CD4-positive, alpha-beta memory T cell (primary cell): ENCODE results near the gene C5orf15. TPM values are rescaled to one million over a fixed set of nuclear protein-coding genes. Genes with fewer than 3 reads are reported as not detected.

Experiments
- CTCF ChIA-PET: fragments of 350-600 bp; sonication (Branson Sonifier 250); formaldehyde crosslinking; loops from one replicate; lab custom pipeline; 2021; ENCODE audit warnings: inconsistent platforms; ENCODE audit not compliant: partially characterized antibody; lab: Charles Lee
- POLR2A ChIA-PET: fragments of 350-600 bp; sonication (Branson Sonifier 250); formaldehyde crosslinking; loops from one replicate; lab custom pipeline; 2021; ENCODE audit not compliant: partially characterized antibody; lab: Charles Lee
- DNase-seq, 5 donors: peaks; one replicate each; pipeline versions ENCODE4 v3.0.0 to v3.0.0-alpha.2; 2020 to 2022; ENCODE audit warnings: mixed read lengths in 1 of 5
- H3K27ac ChIP-seq: one replicate; pipeline ENCODE4 v1.7.0; 2013; ENCODE audit warnings: low read depth, low read length
- H3K27me3 ChIP-seq: 2 replicates; pipeline ENCODE4 v1.7.0; 2013; ENCODE audit warnings: mild to moderate bottlenecking, low read length, moderate library complexity; ENCODE audit not compliant: insufficient read depth
- H3K36me3 ChIP-seq: 2 replicates; pipeline ENCODE4 v1.7.0; 2013; ENCODE audit warnings: mild to moderate bottlenecking, low read length, moderate library complexity; ENCODE audit not compliant: insufficient read depth
- H3K4me1 ChIP-seq: 2 replicates; pipeline ENCODE4 v1.7.0; 2013; ENCODE audit warnings: mild to moderate bottlenecking, low read length, moderate library complexity; ENCODE audit not compliant: insufficient read depth
- H3K4me3 ChIP-seq, 2 donors: one replicate each; pipeline ENCODE4 v1.7.0; 2013; ENCODE audit warnings: low read length in 2 of 2, mild to moderate bottlenecking in 1 of 2
- H3K9me3 ChIP-seq, 2 donors: one replicate each; pipeline ENCODE4 v1.7.0; 2013; ENCODE audit warnings: low read length in 2 of 2, control low read depth in 1 of 2; ENCODE audit not compliant: control insufficient read depth in 1 of 2
- H3K27ac Mint-ChIP-seq, 7 donors: one replicate each; pipeline ENCODE4 v1.8.0; 2020 to 2021; ENCODE audit warnings: mixed read lengths in 7 of 7, mild to moderate bottlenecking in 6 of 7, inconsistent platforms in 3 of 7, moderate library complexity in 3 of 7
- H3K27me3 Mint-ChIP-seq, 2 donors: one replicate each; pipeline ENCODE4 v1.8.0; 2020 to 2021; ENCODE audit warnings: mixed read lengths in 2 of 2
- H3K36me3 Mint-ChIP-seq, 2 donors: one replicate each; pipeline ENCODE4 v1.8.0; 2020 to 2021; ENCODE audit warnings: mixed read lengths in 2 of 2, inconsistent platforms in 1 of 2, mild to moderate bottlenecking in 1 of 2
- H3K4me1 Mint-ChIP-seq, 4 donors: one replicate each; pipeline ENCODE4 v1.8.0; 2020 to 2021; ENCODE audit warnings: mixed read lengths in 4 of 4, mild to moderate bottlenecking in 1 of 4
- H3K4me3 Mint-ChIP-seq, 8 donors: one replicate each; pipeline ENCODE4 v1.8.0; 2020 to 2021; ENCODE audit warnings: mixed read lengths in 8 of 8, mild to moderate bottlenecking in 7 of 8, moderate library complexity in 6 of 8, inconsistent platforms in 3 of 8
- H3K9me3 Mint-ChIP-seq, 8 donors: one replicate each; pipeline ENCODE4 v1.8.0; 2020 to 2021; ENCODE audit warnings: mixed read lengths in 8 of 8, mild to moderate bottlenecking in 5 of 8, inconsistent platforms in 3 of 8, moderate library complexity in 1 of 8
- intact Hi-C: fragments of 100-400 bp; cut with micrococcal nuclease; formaldehyde crosslinking; loops from one replicate; pipeline ENCODE4 v1.15.1; 2023
- polyA plus RNA-seq, 2 donors: library from polyadenylated mRNA; unstranded; fragments of 300-500 nt; fragmentation: Illumina TruSeq; gene quantifications; one replicate each; pipeline ENCODE4 v1.2.3, GENCODE V29; 2021
- total RNA-seq, 2 experiments: library from RNA; stranded (reverse); gene quantifications; one replicate each; pipeline ENCODE4 v1.2.3, GENCODE V29; 2021

Gene C5orf15
- total and polyA plus RNA-seq, 4 experiments from 2014 or later, result 13.3 to 28.8 (median 22.2) TPM

DNA sequence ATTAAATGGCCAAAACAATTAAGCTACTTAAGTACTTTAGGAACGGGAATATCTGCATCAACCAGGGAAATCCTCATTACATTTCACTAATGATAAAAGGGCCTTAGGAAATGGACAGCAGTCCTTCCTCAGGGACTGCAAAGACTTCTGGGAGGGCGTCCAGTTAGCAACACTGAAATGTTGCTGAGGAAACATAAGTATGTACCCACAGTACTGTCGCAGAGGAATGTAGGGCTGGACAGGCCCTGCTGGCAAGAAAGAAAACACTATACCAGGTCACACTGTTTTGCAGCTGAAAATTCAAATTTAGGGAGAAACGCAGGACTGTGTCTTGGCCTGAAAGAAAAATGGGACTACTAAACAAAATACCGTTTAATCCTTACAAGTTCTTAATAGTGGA is 1.3 kb downstream of the C5orf15 start:
- Histone ChIP-seq H3K4me1 (peaks cover 37% of the 10 kb centered on the region), H3K36me3 (no peaks in the 10 kb centered on the region), H3K27me3 (no peaks in the 10 kb centered on the region), H3K9me3 (no peaks in the 10 kb centered on the region), H3K4me3 (no peak overlapping the region), H3K27ac (peak overlapping the region; percentile 8)
- Mint-ChIP-seq H3K27ac (peak overlapping the region; percentile 88 to 99 (median 98)), H3K9me3 (no peaks in the 10 kb centered on the region), H3K36me3 (peaks cover 5 to 36% of the 10 kb centered on the region in 2 donors), H3K4me1 (peaks cover 44 to 64% (median 53%) of the 10 kb centered on the region in 4 donors), H3K4me3 (peak overlapping the region; percentile 89 to 99 (median 97)), H3K27me3 (no peaks in the 10 kb centered on the region)
- ChIA-PET CTCF (interaction anchor here (0.8 kb wide), 1 partner anchor 11 kb away, joined by 4 read pairs; no protein-coding TSS in a partner anchor), POLR2A (interaction anchor here (0.8 kb wide), 1 partner anchor 37 kb away, joined by 3 read pairs; no protein-coding TSS in a partner anchor)
- intact Hi-C loops, result no loop called here
- DNase-seq, result no peak

DNA sequence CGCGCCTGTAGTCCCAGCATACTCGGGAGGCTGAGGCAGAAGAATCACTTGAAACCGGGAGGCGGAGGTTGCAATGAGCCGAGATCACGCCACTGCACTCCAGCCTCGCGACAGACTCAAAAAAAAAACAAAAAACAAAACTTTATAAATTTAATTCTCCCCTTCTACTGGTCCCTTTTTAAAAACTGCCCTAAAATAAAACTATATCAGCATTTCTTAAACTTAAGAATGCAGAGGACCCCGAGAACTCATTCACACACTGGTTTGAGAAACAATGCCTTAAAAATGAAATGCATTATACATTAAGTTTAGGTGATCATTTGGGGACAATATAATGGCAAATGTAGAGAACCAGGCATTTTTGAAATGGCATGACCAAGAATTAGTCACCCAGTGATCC is 2.3 kb downstream of the C5orf15 start:
- no peak overlapping the region for H3K4me3 Mint-ChIP-seq
- H3K36me3 Mint-ChIP-seq, result peaks cover 5 to 29% of the 10 kb centered on the region in 2 donors
- H3K27ac Mint-ChIP-seq, result peak overlapping the region in 2 of 7 donors; percentile 4 to 94
- DNase-seq, result no peak
- ChIA-PET POLR2A (no interaction called here), CTCF (no interaction called here)
- intact Hi-C loops, result no loop called here
- Histone ChIP-seq H3K9me3 (no peaks in the 10 kb centered on the region), H3K27me3 (no peaks in the 10 kb centered on the region), H3K27ac (no peak overlapping the region), H3K4me1 (peaks cover 37% of the 10 kb centered on the region), H3K36me3 (no peaks in the 10 kb centered on the region), H3K4me3 (no peak overlapping the region)
- H3K9me3 Mint-ChIP-seq, result no peaks in the 10 kb centered on the region
- H3K27me3 Mint-ChIP-seq, result no peaks in the 10 kb centered on the region
- peaks cover 44 to 65% (median 54%) of the 10 kb centered on the region in 4 donors for H3K4me1 Mint-ChIP-seq

DNA sequence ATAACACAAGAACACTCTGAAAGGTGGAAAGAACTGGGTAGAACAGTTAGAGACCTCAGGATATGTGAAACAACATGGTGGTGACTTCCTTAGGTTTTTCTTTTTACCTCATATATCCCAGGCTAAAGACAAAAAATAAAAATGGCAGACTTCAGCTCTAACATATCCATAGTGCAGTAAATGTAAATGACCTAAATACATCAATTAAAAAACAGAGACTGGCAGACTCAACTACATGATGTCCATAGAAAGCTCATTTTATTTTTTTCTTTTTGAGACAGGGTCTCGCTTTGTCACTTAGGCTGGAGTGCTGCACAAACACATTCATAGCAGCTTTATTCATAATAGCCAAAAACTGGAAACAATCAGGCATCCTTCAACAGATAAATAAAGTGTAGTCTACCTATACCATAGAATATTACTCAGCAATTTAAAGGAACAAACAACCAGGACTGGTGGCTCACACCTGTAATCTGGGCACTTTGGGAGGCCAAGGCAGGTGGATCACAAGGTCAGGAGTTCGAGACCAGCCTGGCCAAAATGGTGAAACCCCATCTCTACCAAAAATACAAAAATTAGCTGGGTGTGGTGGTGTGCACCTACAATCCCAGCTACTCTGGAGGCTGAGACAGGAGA is 4.8 kb downstream of the C5orf15 start:
- Histone ChIP-seq H3K9me3 (no peaks in the 10 kb centered on the region), H3K27ac (no peak overlapping the region), H3K4me1 (peaks cover 27% of the 10 kb centered on the region), H3K36me3 (no peaks in the 10 kb centered on the region), H3K4me3 (no peak overlapping the region), H3K27me3 (no peaks in the 10 kb centered on the region)
- H3K4me1 Mint-ChIP-seq, result peaks cover 41 to 60% (median 52%) of the 10 kb centered on the region in 4 donors
- POLR2A ChIA-PET, result no interaction called here
- no peaks in the 10 kb centered on the region for H3K9me3 Mint-ChIP-seq
- H3K36me3 Mint-ChIP-seq, result peaks cover 13 to 37% of the 10 kb centered on the region in 2 donors
- H3K4me3 Mint-ChIP-seq, result peak overlapping the region in 1 of 8 donors; percentile 16
- no peaks in the 10 kb centered on the region for H3K27me3 Mint-ChIP-seq
- intact Hi-C loops, result no loop called here
- CTCF ChIA-PET, result interaction anchor here (1.6 to 2.9 kb wide), 2 partner anchors 16 kb away, joined by 3 to 12 read pairs; no protein-coding TSS in a partner anchor
- peak overlapping the region in 4 of 7 donors; percentile 3 to 83 (median 33) for H3K27ac Mint-ChIP-seq
- no peak for DNase-seq

DNA sequence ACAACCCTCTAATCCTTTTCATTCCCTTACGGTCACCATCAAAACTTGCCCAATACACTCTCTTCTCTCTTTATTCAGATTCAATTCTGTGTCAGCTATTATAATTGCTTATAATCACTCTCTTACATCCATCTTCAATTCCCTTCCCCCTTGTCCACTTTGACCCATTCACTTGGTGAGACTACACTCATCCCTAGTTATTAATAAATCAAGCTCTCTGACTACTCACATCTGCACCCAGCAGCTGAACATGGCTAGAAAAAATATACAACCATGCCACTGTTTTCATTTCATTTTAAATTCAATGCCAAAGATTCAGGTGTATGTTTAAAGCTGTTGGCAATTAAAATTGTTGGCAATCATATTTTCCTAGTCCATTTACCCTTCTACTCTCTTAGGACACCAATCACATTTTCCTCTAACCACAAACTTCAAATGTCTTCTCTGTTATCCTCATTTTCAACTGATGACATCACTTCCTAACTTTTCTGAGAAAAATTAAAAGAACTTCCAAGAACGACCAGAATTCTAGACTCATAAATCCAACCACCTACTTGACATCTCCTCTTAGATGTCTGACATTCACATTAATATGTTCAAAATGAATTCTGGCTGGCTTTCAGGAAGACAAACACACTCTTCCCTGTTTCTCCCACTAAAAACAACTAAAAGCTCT is 5.5 kb downstream of the C5orf15 start:
- Histone ChIP-seq H3K4me3 (no peak overlapping the region), H3K27me3 (no peaks in the 10 kb centered on the region), H3K27ac (no peak overlapping the region), H3K9me3 (no peaks in the 10 kb centered on the region), H3K36me3 (peaks cover under 1% of the 10 kb centered on the region), H3K4me1 (peaks cover 28% of the 10 kb centered on the region)
- Mint-ChIP-seq H3K27me3 (no peaks in the 10 kb centered on the region), H3K9me3 (no peaks in the 10 kb centered on the region), H3K4me1 (peaks cover 38 to 54% (median 47%) of the 10 kb centered on the region in 4 donors), H3K27ac (peak overlapping the region in 5 of 7 donors; percentile 23 to 83 (median 62)), H3K36me3 (peaks cover 13 to 31% of the 10 kb centered on the region in 2 donors), H3K4me3 (peak overlapping the region in 2 of 8 donors; percentile 16 to 48)
- POLR2A ChIA-PET, result no interaction called here
- intact Hi-C loops, result no loop called here
- CTCF ChIA-PET, result interaction anchor here (0.5 to 2.9 kb wide), 6 partner anchors 8 to 219 kb away, joined by 3 to 12 read pairs (median 3); no protein-coding TSS in a partner anchor
- DNase-seq, result no peak

DNA sequence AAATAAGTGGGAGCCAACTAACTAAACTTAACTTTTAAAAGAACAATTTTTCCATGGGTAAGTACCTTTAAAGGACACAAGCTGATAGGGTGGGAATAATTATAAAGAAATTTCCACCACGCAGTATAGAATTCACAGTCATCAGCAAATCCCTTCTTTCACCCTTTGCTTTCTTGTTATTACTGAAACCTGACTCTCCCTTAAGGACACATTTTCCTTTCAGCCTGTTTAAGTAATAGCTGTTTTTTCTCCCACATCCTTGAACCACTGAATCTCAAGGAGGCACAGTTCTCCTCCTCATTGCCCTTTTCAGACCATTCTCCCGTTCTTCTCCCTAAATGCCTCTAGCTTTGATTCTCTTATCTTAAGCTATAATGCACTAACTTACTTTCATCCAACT is 6.3 kb downstream of the C5orf15 start:
- intact Hi-C loops, result no loop called here
- H3K27ac ChIP-seq, result no peak overlapping the region
- no peak overlapping the region for H3K4me3 Mint-ChIP-seq

DNA sequence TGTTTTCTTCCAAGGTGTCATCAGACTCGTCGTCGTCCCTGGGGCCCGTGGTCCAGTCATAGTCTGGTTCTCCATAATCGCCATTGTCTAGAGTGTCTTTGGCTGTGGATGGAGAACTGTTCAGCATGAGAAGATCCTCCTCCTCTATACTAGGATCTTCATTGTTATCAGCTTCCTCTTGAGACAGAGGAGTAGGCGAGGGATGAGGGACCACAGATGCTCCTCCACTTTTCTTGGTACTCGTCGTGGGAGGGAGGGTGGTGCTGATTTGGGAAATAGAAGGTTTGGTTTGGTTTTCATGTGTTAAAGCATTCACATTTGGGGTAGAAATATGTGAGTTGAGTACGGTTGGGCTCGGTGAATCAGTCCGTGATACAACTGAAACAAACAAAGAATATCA is 8.8 kb downstream of the C5orf15 start:
- H3K27me3 Mint-ChIP-seq, result no peaks in the 10 kb centered on the region
- peaks cover 24 to 46% of the 10 kb centered on the region in 2 donors for H3K36me3 Mint-ChIP-seq
- Histone ChIP-seq H3K27ac (no peak overlapping the region), H3K4me1 (peaks cover 20% of the 10 kb centered on the region), H3K9me3 (no peaks in the 10 kb centered on the region), H3K4me3 (no peak overlapping the region), H3K27me3 (no peaks in the 10 kb centered on the region), H3K36me3 (peaks cover 8% of the 10 kb centered on the region)
- intact Hi-C loops, result no loop called here
- ChIA-PET CTCF (no interaction called here), POLR2A (interaction anchor here (0.6 kb wide), 1 partner anchor 13 kb away, joined by 3 read pairs; no protein-coding TSS in a partner anchor)
- peak overlapping the region in 6 of 7 donors; percentile 22 to 69 (median 47) for H3K27ac Mint-ChIP-seq
- H3K4me1 Mint-ChIP-seq, result peaks cover 25 to 43% (median 36%) of the 10 kb centered on the region in 4 donors
- no peaks in the 10 kb centered on the region for H3K9me3 Mint-ChIP-seq
- no peak for DNase-seq
- H3K4me3 Mint-ChIP-seq, result no peak overlapping the region

More for the DNA sequence above, 6.3 kb downstream of the C5orf15 start:
- Histone ChIP-seq H3K4me3 (no peak overlapping the region), H3K27me3 (no peaks in the 10 kb centered on the region), H3K9me3 (no peaks in the 10 kb centered on the region), H3K36me3 (peaks cover 3% of the 10 kb centered on the region), H3K4me1 (peaks cover 27% of the 10 kb centered on the region)
- Mint-ChIP-seq H3K9me3 (no peaks in the 10 kb centered on the region), H3K27ac (peak overlapping the region in 3 of 7 donors; percentile 23 to 62 (median 28)), H3K4me1 (peaks cover 37 to 53% (median 47%) of the 10 kb centered on the region in 4 donors), H3K36me3 (peaks cover 13 to 32% of the 10 kb centered on the region in 2 donors), H3K27me3 (no peaks in the 10 kb centered on the region)
- ChIA-PET CTCF (interaction anchor here (0.5 to 2.9 kb wide), 6 partner anchors 9 to 220 kb away, joined by 3 to 12 read pairs (median 3); no protein-coding TSS in a partner anchor), POLR2A (interaction anchor here (1.0 kb wide), 1 partner anchor 42 kb away, joined by 3 read pairs; no protein-coding TSS in a partner anchor)
- DNase-seq, result no peak

DNA sequence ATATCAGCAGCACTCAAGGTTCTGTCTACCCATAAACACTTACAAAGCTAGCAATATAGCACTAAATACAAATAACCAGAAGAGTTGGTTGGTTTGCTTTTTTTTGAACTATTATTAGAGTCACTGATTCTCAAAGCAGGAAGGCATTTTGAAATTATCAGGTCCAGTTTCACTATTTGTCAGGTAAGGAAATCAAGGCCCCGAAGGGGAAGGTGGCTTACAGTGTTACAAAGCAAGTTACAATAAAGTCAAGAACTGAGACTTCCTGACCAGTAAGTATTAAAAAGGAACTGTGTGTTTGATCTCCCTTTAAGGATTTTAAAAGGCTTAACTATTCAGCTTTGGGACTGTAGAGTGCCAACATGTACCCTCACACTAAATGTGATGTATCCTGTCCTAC is 10.8 kb downstream of the C5orf15 start:
- no peaks in the 10 kb centered on the region for H3K9me3 ChIP-seq
- H3K27me3 Mint-ChIP-seq, result no peaks in the 10 kb centered on the region
- peaks cover 17 to 27% (median 23%) of the 10 kb centered on the region in 4 donors for H3K4me1 Mint-ChIP-seq
- no peak overlapping the region for H3K4me3 ChIP-seq
- H3K4me1 ChIP-seq, result peaks cover 13% of the 10 kb centered on the region
- POLR2A ChIA-PET, result no interaction called here
- H3K4me3 Mint-ChIP-seq, result peak overlapping the region in 2 of 8 donors; percentile 20 to 58
- intact Hi-C loops, result no loop called here
- DNase-seq, result no peak
- no peak overlapping the region for H3K27ac ChIP-seq
- H3K27me3 ChIP-seq, result no peaks in the 10 kb centered on the region
- peak overlapping the region; percentile 42 to 82 (median 62) for H3K27ac Mint-ChIP-seq
- H3K36me3 ChIP-seq, result peaks cover 8% of the 10 kb centered on the region
- H3K9me3 Mint-ChIP-seq, result no peaks in the 10 kb centered on the region
- H3K36me3 Mint-ChIP-seq, result peaks cover 27 to 47% of the 10 kb centered on the region in 2 donors
- CTCF ChIA-PET, result no interaction called here
